HG03460 (cell line): ENCODE results near the gene MEFV.

Source experiments
- ATAC-seq: cut with Tn5 transposase; IDR thresholded peaks from one replicate; pipeline ENCODE4 v1.9.1; 2021; ENCODE audit not compliant: unreplicated experiment

MEFV gene

GRCh38 chr16:3268294-3268693 lies 11.9 kb upstream of the MEFV start:
- ATAC-seq = no peak

- no peak for ATAC-seq
Observed at GRCh38 chr16:3266873-3267537, 10.6 kb upstream of the MEFV start.

- ATAC-seq = peak; percentile 87
Observed at GRCh38 chr16:3264137-3265036, 8.0 kb upstream of the MEFV start.

GRCh38 chr16:3262517-3262916 lies 6.1 kb upstream of the MEFV start:
- ATAC-seq = no peak

- ATAC-seq = no peak
Observed at GRCh38 chr16:3259836-3260235, 3.4 kb upstream of the MEFV start.

- no peak for ATAC-seq
Observed at GRCh38 chr16:3256866-3257465, 533 bp upstream of the MEFV start.

- ATAC-seq = no peak
Observed at GRCh38 chr16:3254309-3254708, 2.1 kb downstream of the MEFV start.

GRCh38 chr16:3252967-3253366 lies 3.5 kb downstream of the MEFV start:
- no peak for ATAC-seq

- no peak for ATAC-seq
Observed at GRCh38 chr16:3249451-3249850, 7.0 kb downstream of the MEFV start.

GRCh38 chr16:3249020-3249419 lies 7.4 kb downstream of the MEFV start:
- ATAC-seq = no peak

GRCh38 chr16:3248596-3248995 lies 7.8 kb downstream of the MEFV start:
- no peak for ATAC-seq

GRCh38 chr16:3246876-3247275 lies 9.6 kb downstream of the MEFV start:
- no peak for ATAC-seq

GRCh38 chr16:3246002-3246401 lies 10.4 kb downstream of the MEFV start:
- no peak for ATAC-seq

GRCh38 chr16:3243882-3244281 lies 12.6 kb downstream of the MEFV start:
- no peak for ATAC-seq

GRCh38 chr16:3242709-3243108 lies 13.7 kb downstream of the MEFV start:
- no peak for ATAC-seq

- no peak for ATAC-seq
Observed at GRCh38 chr16:3241761-3242160, 14.7 kb downstream of the MEFV start.

GRCh38 chr16:3235856-3236669 lies 20.4 kb downstream of the MEFV start:
- no peak for ATAC-seq

GRCh38 chr16:3234857-3235561 lies 21.4 kb downstream of the MEFV start, which contains the start of gene ZNF200:
Gene ZNF200 (minus strand): TSS chr16:3235158. CDS start chr16:3233755, 1,403 bp downstream.
- peak; percentile 88 for ATAC-seq

GRCh38 chr16:3234543-3234856 lies 21.9 kb downstream of the MEFV start:
- no peak for ATAC-seq

GRCh38 chr16:3223913-3224515 lies 32.4 kb downstream of the MEFV start:
- no peak for ATAC-seq
